HG03558 (cell line): ENCODE data around the gene KIF21A.
"Not testable (repeated sequence)": the region's sequence is repeated elsewhere in the genome, so short reads cannot be mapped to it uniquely, and the experiment has no call there.

ENCODE experiments used
- ATAC-seq: cut with Tn5 transposase; IDR thresholded peaks from one replicate; pipeline ENCODE4 v1.9.1; 2021; ENCODE audit warnings: moderate number of reproducible peaks; ENCODE audit not compliant: unreplicated experiment; ENCODE audit errors: extremely low read depth

The KIF21A gene

GRCh38 chr12:39295593-39295992, 147.3 kb downstream of the KIF21A start:
- not testable (repeated sequence) for ATAC-seq

DNA sequence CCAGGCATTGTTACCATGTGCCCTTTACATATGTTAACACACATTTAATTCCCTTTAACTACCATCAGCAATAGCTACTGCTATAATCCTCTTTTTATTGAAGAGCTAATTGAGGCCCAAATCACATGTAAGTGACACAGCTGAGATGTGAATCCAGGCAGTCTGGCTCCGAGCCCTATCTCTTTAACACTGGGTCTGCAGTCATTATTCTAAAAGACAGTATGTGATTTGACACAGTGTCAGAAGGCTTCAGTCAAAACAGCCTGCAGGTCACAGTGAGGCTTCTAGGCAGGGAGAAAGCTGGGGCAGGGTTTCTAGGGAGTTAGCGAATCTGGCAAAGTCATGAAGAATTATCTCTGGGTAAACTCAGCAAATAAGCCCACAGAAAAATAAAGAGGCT, 148.2 kb downstream of the KIF21A start:
- ATAC-seq: no peak

DNA sequence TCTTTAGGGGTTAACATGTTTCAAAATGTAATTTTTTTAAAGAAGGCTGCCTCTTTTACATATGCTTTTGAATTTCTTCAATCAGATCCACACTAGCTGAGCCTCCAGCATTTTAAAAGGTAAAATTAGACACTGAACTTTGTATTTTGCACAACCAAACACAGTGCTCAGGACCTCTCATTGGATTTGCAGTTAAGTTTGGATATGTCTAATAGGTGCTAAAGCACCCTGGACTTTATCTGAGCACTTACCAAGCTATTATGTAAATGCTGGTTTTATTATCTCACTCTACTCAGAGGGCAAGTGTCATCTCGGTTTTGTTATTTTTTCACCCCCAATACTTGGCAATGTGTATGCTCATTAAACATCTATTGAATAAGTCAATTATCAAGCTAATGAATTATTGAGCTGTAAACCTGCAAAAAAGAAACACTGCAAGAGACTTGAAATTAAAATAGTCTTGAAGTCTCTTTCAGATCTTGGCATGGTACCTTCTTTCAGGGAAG, 150.7 kb downstream of the KIF21A start:
- no peak for ATAC-seq

GRCh38 chr12:39287817-39288216, 155.1 kb downstream of the KIF21A start:
- no peak for ATAC-seq

DNA sequence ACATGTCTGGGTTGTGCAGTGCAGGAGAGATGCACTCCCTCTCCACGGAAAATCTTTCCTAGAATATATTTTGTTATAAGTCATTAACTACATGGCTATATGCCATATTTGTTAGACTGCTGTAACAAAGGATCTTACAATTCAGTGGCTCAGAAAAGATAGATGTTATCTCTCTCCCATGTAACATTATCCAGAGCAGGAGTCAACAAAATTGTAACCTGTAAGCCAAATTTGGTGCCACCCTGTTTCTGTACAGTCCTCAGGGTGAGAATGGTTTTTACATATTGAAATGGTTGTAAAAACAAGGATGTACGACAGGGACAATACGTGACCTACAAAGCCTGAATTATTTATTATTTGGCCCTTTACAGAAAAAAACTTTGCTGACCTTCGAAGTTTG, 155.5 kb downstream of the KIF21A start:
- ATAC-seq: no peak

DNA sequence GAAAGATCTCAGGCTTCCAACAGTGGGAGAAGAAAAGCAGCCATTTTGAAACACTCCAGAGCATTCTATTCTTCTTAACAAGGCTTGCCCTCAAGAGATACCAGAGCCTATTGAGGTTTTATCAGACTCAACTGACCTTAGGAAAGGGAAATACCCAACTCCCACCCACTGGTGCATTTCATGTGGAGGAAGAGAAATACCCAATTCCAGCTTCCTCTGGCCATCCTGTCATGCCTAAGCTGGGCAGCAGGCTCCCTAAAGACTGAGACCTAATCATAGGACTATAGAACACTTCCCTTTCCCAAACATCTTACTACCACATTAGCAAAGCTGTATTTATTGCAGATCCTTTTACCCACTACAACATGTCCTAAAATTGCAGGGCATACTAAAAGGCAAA, 164.5 kb downstream of the KIF21A start:
- no peak for ATAC-seq

- no peak for ATAC-seq
These were observed 165.5 kb downstream of the KIF21A start for GRCh38 chr12:39277416-39277815.

DNA sequence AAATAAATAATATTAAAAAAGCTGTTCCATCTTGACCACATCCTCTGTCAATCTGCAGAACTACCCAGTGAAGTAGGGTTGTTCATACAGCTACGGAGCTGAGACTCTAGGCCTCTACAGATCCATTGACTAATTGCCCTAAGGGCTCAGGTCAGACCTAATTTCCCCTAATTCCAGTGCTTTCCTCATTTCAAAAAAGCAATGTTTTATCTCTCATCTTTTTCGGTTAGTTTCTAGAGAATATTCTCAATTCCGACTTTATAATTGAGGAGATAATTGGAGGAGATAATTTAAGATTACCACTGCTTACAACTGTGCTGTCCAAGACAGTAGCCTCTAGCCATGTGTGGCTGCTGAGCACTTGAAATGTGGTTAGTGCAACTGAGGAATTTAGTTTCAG, 167.1 kb downstream of the KIF21A start:
- ATAC-seq: no peak

- no peak for ATAC-seq
These were observed 169.9 kb downstream of the KIF21A start for GRCh38 chr12:39272871-39273655.

GRCh38 chr12:39269492-39269891, 173.4 kb downstream of the KIF21A start:
- no peak for ATAC-seq

DNA sequence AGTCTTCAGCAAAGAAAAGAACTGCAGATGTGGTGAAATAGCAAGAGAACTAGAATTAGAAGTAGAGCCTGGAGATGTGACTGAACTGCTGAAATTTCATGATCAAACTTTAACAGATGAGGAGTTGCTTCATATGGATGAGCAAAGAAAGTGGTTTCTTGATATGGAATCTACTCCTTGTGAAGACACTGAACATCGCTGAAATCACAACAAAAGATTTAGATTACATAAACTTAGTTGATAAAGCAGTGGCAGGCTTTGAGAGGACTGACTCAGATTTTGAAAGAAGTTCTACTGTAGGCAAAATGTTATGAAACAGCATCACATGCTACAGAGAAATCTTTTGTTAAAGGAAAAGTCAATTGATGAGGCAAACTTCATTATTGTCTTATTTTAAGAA, 175.0 kb downstream of the KIF21A start:
- no peak for ATAC-seq

GRCh38 chr12:39252628-39253027, 190.3 kb downstream of the KIF21A start:
- no peak for ATAC-seq
